Caco-2 (cell line): ENCODE data around the gene DUOX2. TPM values are rescaled to one million over a fixed set of nuclear protein-coding genes. Genes with fewer than 3 reads are reported as not detected.

ENCODE experiments used
- BruUV-seq: library from RNA; stranded (reverse); fragments of 400-500 nt; replicated peaks from 2 replicates; lab custom pipeline; 2021; lab: Mats Ljungman, UMichigan
- CTCF ChIA-PET: fragments of 300-600 bp; sonication (Branson Sonifier 250); formaldehyde crosslinking; loops from one replicate; lab custom pipeline; 2022; ENCODE audit warnings: antibody characterized with exemption; lab: Charles Lee
- POLR2A ChIA-PET: fragments of 300-600 bp; sonication (Branson Sonifier 250); formaldehyde crosslinking; loops from one replicate; lab custom pipeline; 2022; ENCODE audit warnings: antibody characterized with exemption; lab: Charles Lee
- DNase-seq, 2 experiments: peaks; one replicate each; pipeline versions ENCODE4 v3.0.0 to v3.0.0-alpha.2; 2020 to 2022
- H3K27me3 ChIP-seq: replicated peaks from 2 replicates; pipeline ENCODE4 v1.6.0; 2011; ENCODE audit warnings: low read length; ENCODE audit not compliant: control insufficient read depth, insufficient read depth
- H3K36me3 ChIP-seq: 2 replicates; pipeline ENCODE4 v1.5.1; 2011; ENCODE audit warnings: low read length; ENCODE audit not compliant: control insufficient read depth, insufficient read depth
- H3K4me1 ChIP-seq: fragments of 250-450 bp; sonication (Bioruptor Pico); 2 replicates; pipeline ENCODE4 v1.5.1; 2020; ENCODE audit warnings: mild to moderate bottlenecking
- H3K4me3 ChIP-seq: 2 replicates; pipeline ENCODE4 v1.5.1; 2011; ENCODE audit warnings: low read depth, mild to moderate bottlenecking, control low read depth, low read length
- H3K9me3 ChIP-seq: fragments of 250-450 bp; sonication (Bioruptor Pico); 2 replicates; pipeline ENCODE4 v1.5.1; 2020; ENCODE audit warnings: mild to moderate bottlenecking, moderate library complexity
- H3K27ac Mint-ChIP-seq: one replicate; pipeline ENCODE4 v1.8.0; 2022; ENCODE audit warnings: mixed read lengths; ENCODE audit not compliant: unreplicated experiment
- H3K27me3 Mint-ChIP-seq: one replicate; pipeline ENCODE4 v1.8.0; 2022; ENCODE audit warnings: mixed read lengths; ENCODE audit not compliant: insufficient read depth, unreplicated experiment
- H3K36me3 Mint-ChIP-seq: one replicate; pipeline ENCODE4 v1.8.0; 2022; ENCODE audit warnings: mild to moderate bottlenecking, mixed read lengths; ENCODE audit not compliant: insufficient read depth, unreplicated experiment
- H3K4me1 Mint-ChIP-seq: one replicate; pipeline ENCODE4 v1.8.0; 2022; ENCODE audit warnings: low read depth, mixed read lengths; ENCODE audit not compliant: unreplicated experiment
- H3K4me3 Mint-ChIP-seq: one replicate; pipeline ENCODE4 v1.8.0; 2022; ENCODE audit warnings: mild to moderate bottlenecking, moderate library complexity, mixed read lengths; ENCODE audit not compliant: unreplicated experiment
- H3K9me3 Mint-ChIP-seq: one replicate; pipeline ENCODE4 v1.8.0; 2022; ENCODE audit warnings: mixed read lengths; ENCODE audit not compliant: unreplicated experiment
- intact Hi-C: fragments of 100-400 bp; cut with micrococcal nuclease; formaldehyde crosslinking; loops from one replicate; pipeline ENCODE4 v1.10.0; 2022; ENCODE audit not compliant: unreplicated experiment
- total RNA-seq: library from RNA; stranded (reverse); gene quantifications from 2 replicates; pipeline ENCODE4 v1.2.3, GENCODE V29; 2022
- TF ChIP-seq, protein P1 (sequence below), 2 experiments: fragments of 200-600 bp in 1 of 2; IDR thresholded peaks; 1 replicate in 1 of 2; 2 replicates in 1 of 2; pipeline versions ENCODE4 v1.5.1 to v1.8.0; 2011 to 2022; ENCODE audit warnings: antibody characterized with exemption in 1 of 2, control low read depth in 1 of 2, inconsistent platforms in 1 of 2, low read depth in 1 of 2, low read length in 1 of 2, mild to moderate bottlenecking in 1 of 2, moderate library complexity in 1 of 2; ENCODE audit not compliant: insufficient read depth in 1 of 2, severe bottlenecking in 1 of 2, unreplicated experiment in 1 of 2

DUOX2 gene
- total RNA-seq, 1 experiment from 2014 or later, result 6.9 TPM

DNA sequence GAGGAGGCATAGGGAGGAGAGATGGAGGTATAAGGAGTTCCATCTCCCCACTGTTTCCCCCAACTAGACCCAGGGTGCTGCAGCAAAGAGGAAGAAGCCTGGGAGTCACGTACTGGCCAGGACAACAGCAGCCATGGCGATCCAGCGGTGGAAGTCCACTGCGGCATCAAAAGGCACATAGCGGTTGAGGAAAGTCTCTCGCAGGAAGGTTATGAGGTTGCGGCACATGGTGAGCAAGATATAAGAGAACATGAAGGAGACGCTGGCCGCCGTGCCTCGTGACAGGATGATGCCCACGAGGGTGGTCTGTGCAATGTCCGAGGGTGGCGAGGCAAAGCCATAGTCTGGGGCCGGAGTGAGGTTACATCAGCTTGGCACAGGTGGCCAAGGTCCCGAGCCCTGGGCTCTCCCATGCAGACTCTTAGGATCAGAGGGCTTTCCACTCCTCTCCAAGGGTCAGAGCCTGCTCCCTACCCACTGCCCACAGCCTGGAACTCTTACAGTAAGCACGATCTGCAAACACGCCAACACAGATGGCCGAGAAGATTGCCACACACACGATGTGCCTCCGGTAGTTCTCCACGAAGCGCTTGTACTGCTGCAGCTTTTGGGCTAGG, 14.3 kb downstream of the DUOX2 start:
- Mint-ChIP-seq H3K4me1 (no peaks in the 10 kb centered on the region), H3K27me3 (no peaks in the 10 kb centered on the region), H3K27ac (no peak overlapping the region), H3K9me3 (no peaks in the 10 kb centered on the region), H3K36me3 (no peaks in the 10 kb centered on the region), H3K4me3 (no peak overlapping the region)
- DNase-seq, result no peak
- no peaks in the 10 kb centered on the region for H3K9me3 ChIP-seq
- no peaks in the 10 kb centered on the region for H3K36me3 ChIP-seq
- ChIA-PET POLR2A (no interaction called here), CTCF (no interaction called here)
- H3K27me3 ChIP-seq, result no peaks in the 10 kb centered on the region
- H3K4me3 ChIP-seq, result no peak overlapping the region
- no peaks in the 10 kb centered on the region for H3K4me1 ChIP-seq
- BruUV-seq, result no TSS peak
- intact Hi-C loops, result no loop called here
- TF ChIP-seq, protein P1, sequence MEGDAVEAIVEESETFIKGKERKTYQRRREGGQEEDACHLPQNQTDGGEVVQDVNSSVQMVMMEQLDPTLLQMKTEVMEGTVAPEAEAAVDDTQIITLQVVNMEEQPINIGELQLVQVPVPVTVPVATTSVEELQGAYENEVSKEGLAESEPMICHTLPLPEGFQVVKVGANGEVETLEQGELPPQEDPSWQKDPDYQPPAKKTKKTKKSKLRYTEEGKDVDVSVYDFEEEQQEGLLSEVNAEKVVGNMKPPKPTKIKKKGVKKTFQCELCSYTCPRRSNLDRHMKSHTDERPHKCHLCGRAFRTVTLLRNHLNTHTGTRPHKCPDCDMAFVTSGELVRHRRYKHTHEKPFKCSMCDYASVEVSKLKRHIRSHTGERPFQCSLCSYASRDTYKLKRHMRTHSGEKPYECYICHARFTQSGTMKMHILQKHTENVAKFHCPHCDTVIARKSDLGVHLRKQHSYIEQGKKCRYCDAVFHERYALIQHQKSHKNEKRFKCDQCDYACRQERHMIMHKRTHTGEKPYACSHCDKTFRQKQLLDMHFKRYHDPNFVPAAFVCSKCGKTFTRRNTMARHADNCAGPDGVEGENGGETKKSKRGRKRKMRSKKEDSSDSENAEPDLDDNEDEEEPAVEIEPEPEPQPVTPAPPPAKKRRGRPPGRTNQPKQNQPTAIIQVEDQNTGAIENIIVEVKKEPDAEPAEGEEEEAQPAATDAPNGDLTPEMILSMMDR (IDR thresholded peaks at IDR 0.05; ENCODE audit: insufficient read depth in 1 of 2, low read depth in 1 of 2, low read length in 1 of 2, severe bottlenecking in 1 of 2, unreplicated experiment in 1 of 2), result no peak

DNA sequence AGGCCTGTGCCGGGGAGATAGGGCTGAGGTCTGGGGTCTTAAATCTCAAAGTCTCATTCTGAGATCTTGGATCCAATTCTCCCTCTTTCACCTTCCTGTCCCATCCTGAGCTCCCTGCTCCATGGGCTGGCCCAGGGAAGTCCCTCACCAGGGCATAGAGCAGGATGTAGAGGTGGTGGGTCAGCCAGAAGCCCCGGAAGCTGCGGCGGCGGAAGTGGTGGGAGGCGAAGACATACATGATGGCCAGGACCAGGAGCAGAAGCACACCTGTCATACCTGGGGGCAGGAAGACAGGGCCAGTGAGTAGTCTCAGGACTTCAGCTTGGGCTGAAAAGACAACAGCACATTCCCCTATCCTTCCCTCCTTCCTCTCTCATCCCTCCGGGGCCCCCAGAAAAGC, 16.5 kb downstream of the DUOX2 start:
- Mint-ChIP-seq H3K27me3 (no peaks in the 10 kb centered on the region), H3K4me1 (peaks cover 4% of the 10 kb centered on the region), H3K27ac (no peak overlapping the region), H3K4me3 (no peak overlapping the region), H3K36me3 (no peaks in the 10 kb centered on the region), H3K9me3 (no peaks in the 10 kb centered on the region)
- intact Hi-C loops, result no loop called here
- ChIA-PET POLR2A (no interaction called here), CTCF (interaction anchor here (1.2 to 2.2 kb wide), 2 partner anchors 21 to 29 kb away, joined by 5 to 8 read pairs; no protein-coding TSS in a partner anchor)
- BruUV-seq, result no TSS peak
- no peaks in the 10 kb centered on the region for H3K36me3 ChIP-seq
- DNase-seq, result no peak
- no peak overlapping the region for H3K4me3 ChIP-seq
- H3K4me1 ChIP-seq, result no peaks in the 10 kb centered on the region
- no peaks in the 10 kb centered on the region for H3K27me3 ChIP-seq
- H3K9me3 ChIP-seq, result no peaks in the 10 kb centered on the region
- TF ChIP-seq, protein P1 (IDR thresholded peaks at IDR 0.05; ENCODE audit: insufficient read depth in 1 of 2, low read depth in 1 of 2, low read length in 1 of 2, severe bottlenecking in 1 of 2, unreplicated experiment in 1 of 2), result no peak

GRCh38 chr15:45095661-45096060, 18.3 kb downstream of the DUOX2 start:
- Histone ChIP-seq H3K4me3 (no peak overlapping the region), H3K4me1 (peaks cover 11% of the 10 kb centered on the region), H3K36me3 (no peaks in the 10 kb centered on the region), H3K27me3 (no peaks in the 10 kb centered on the region), H3K9me3 (no peaks in the 10 kb centered on the region)
- DNase-seq, result no peak
- Mint-ChIP-seq H3K4me3 (no peak overlapping the region), H3K36me3 (no peaks in the 10 kb centered on the region), H3K27me3 (no peaks in the 10 kb centered on the region), H3K4me1 (peaks cover 13% of the 10 kb centered on the region), H3K9me3 (no peaks in the 10 kb centered on the region), H3K27ac (no peak overlapping the region)
- intact Hi-C loops, result no loop called here
- no TSS peak for BruUV-seq
- ChIA-PET POLR2A (no interaction called here), CTCF (interaction anchor here (0.9 kb wide), 1 partner anchor 15 kb away, joined by 3 read pairs; no protein-coding TSS in a partner anchor)
- TF ChIP-seq, protein P1 (IDR thresholded peaks at IDR 0.05; ENCODE audit: insufficient read depth in 1 of 2, low read depth in 1 of 2, low read length in 1 of 2, severe bottlenecking in 1 of 2, unreplicated experiment in 1 of 2), result no peak
